Gastrocnemius medialis (tissue), 4 donors: ENCODE results near the gene SLC30A4. TPM values are rescaled to one million over a fixed set of nuclear protein-coding genes. Genes with fewer than 3 reads are reported as not detected.

ENCODE experiments used
- ATAC-seq, 2 donors: fragments of 150-250 bp; one replicate each; pipeline ENCODE4 v1.9.1; 2016
- DNase-seq, 2 donors: peaks; one replicate each; pipeline ENCODE4 v3.0.0-alpha.2; 2019
- H3K27ac ChIP-seq, 4 donors: fragments of 200-600 bp; sonication (generic); 1 replicate in 1 of 4; 2 replicates in 3 of 4; pipeline ENCODE4 v1.5.1; 2016 to 2018; ENCODE audit warnings: mild to moderate bottlenecking in 2 of 4, moderate library complexity in 1 of 4
- H3K27me3 ChIP-seq, 3 donors: fragments of 200-600 bp; sonication (generic) in 2 of 3; 1 replicate in 1 of 3; 2 replicates in 2 of 3; pipeline versions ENCODE4 v1.5.1 to v1.6.0; 2016 to 2019; ENCODE audit warnings: mild to moderate bottlenecking in 1 of 3, moderate library complexity in 1 of 3
- H3K36me3 ChIP-seq, 2 donors: fragments of 200-600 bp; sonication (generic) in 1 of 2; one replicate each; pipeline ENCODE4 v1.5.1; 2017 to 2018
- H3K4me1 ChIP-seq, 2 donors: fragments of 200-600 bp; sonication (generic) in 1 of 2; one replicate each; pipeline ENCODE4 v1.5.1; 2016 to 2017; ENCODE audit warnings: mild to moderate bottlenecking in 2 of 2
- H3K4me3 ChIP-seq, 4 donors: fragments of 200-600 bp; sonication (generic) in 3 of 4; 1 replicate in 1 of 4; 2 replicates in 3 of 4; pipeline ENCODE4 v1.5.1; 2016 to 2019; ENCODE audit warnings: mild to moderate bottlenecking in 2 of 4
- H3K9me3 ChIP-seq, 3 donors: fragments of 200-600 bp; sonication (generic) in 2 of 3; 1 replicate in 1 of 3; 2 replicates in 2 of 3; pipeline ENCODE4 v1.5.1; 2016 to 2019
- CTCF ChIP-seq, 5 experiments: fragments of 450-650 bp in 3 of 5; fragments of 200-600 bp in 2 of 5; sonication (generic) in 2 of 5; IDR thresholded peaks in 4 of 5; conservative IDR thresholded peaks in 1 of 5; 1 replicate in 4 of 5; 2 replicates in 1 of 5; pipeline ENCODE4 v1.5.1; 2016 to 2019; ENCODE audit warnings: antibody characterized with exemption in 5 of 5, mild to moderate bottlenecking in 3 of 5, moderate library complexity in 3 of 5
- POLR2A ChIP-seq, 2 donors: fragments of 450-650 bp; IDR thresholded peaks; one replicate each; pipeline ENCODE4 v1.6.1; 2017; ENCODE audit warnings: antibody characterized with exemption in 2 of 2, mild to moderate bottlenecking in 2 of 2, moderate library complexity in 2 of 2
- in situ Hi-C, 4 donors: fragments of 200-750 bp; cut with MboI; loops; one replicate each; pipeline versions ENCODE4 v1.15.0 to v1.8.0; 2017; ENCODE audit warnings: low sequenced_read_pairs in 4 of 4
- intact Hi-C: fragments of 100-400 bp; cut with DNase I; formaldehyde crosslinking; loops from one replicate; pipeline ENCODE4 v1.15.1; 2023; ENCODE audit warnings: low total_unique reads
- total RNA-seq, 4 donors: library from RNA; depleted of rRNA; stranded (reverse); fragments of >200 nt; gene quantifications; one replicate each; pipeline versions ENCODE4 v1.1.0 to v1.2.3, GENCODE V29; 2016

Gene SLC30A4
- total RNA-seq, 4 donors from 2014 or later: 1.4 to 2.3 (median 1.7) TPM

- Histone ChIP-seq H3K27ac (no peak overlapping the region), H3K27me3 (no peaks in the 10 kb centered on the region), H3K4me3 (no peak overlapping the region), H3K9me3 (no peaks in the 10 kb centered on the region), H3K36me3 (no peaks in the 10 kb centered on the region), H3K4me1 (no peaks in the 10 kb centered on the region)
- intact Hi-C loops: no loop called here
- ATAC-seq: no peak
- DNase-seq: no peak
- TF ChIP-seq POLR2A (IDR thresholded peaks at IDR 0.05): no peak
- no peak for TF ChIP-seq CTCF (IDR thresholded peaks at IDR 0.05 in 4 of 5, conservative IDR thresholded peaks at IDR 0.05 in 1 of 5)
- in situ Hi-C loops: no loop called here
These were observed 20.5 kb upstream of the SLC30A4 start for GRCh38 chr15:45543051-45543450.

GRCh38 chr15:45540531-45540930 is 18.0 kb upstream of the SLC30A4 start:
- in situ Hi-C loops: no loop called here
- H3K4me1 ChIP-seq: no peaks in the 10 kb centered on the region
- no peak for ATAC-seq

GRCh38 chr15:45539680-45540079 is 17.1 kb upstream of the SLC30A4 start:
- no peaks in the 10 kb centered on the region for H3K36me3 ChIP-seq
- TF ChIP-seq POLR2A (IDR thresholded peaks at IDR 0.05): no peak
- TF ChIP-seq CTCF (IDR thresholded peaks at IDR 0.05 in 4 of 5, conservative IDR thresholded peaks at IDR 0.05 in 1 of 5): no peak
- DNase-seq: no peak

More at GRCh38 chr15:45540531-45540930, 18.0 kb upstream of the SLC30A4 start:
- intact Hi-C loops: no loop called here
- no peaks in the 10 kb centered on the region for H3K36me3 ChIP-seq
- no peak for TF ChIP-seq CTCF (IDR thresholded peaks at IDR 0.05 in 4 of 5, conservative IDR thresholded peaks at IDR 0.05 in 1 of 5)
- no peak for TF ChIP-seq POLR2A (IDR thresholded peaks at IDR 0.05)
- H3K4me3 ChIP-seq: no peak overlapping the region
- DNase-seq: no peak
- no peaks in the 10 kb centered on the region for H3K9me3 ChIP-seq
- H3K27ac ChIP-seq: no peak overlapping the region
- no peaks in the 10 kb centered on the region for H3K27me3 ChIP-seq

GRCh38 chr15:45536934-45537333 is 14.4 kb upstream of the SLC30A4 start:
- no peak for DNase-seq
- TF ChIP-seq POLR2A (IDR thresholded peaks at IDR 0.05): no peak
- TF ChIP-seq CTCF (IDR thresholded peaks at IDR 0.05 in 4 of 5, conservative IDR thresholded peaks at IDR 0.05 in 1 of 5): no peak
- intact Hi-C loops (no loop called here), in situ Hi-C loops (no loop called here)
- ATAC-seq: no peak
- Histone ChIP-seq H3K4me3 (no peak overlapping the region), H3K27ac (no peak overlapping the region), H3K36me3 (no peaks in the 10 kb centered on the region), H3K4me1 (no peaks in the 10 kb centered on the region), H3K9me3 (no peaks in the 10 kb centered on the region), H3K27me3 (no peaks in the 10 kb centered on the region)

More at GRCh38 chr15:45539680-45540079, 17.1 kb upstream of the SLC30A4 start:
- Histone ChIP-seq H3K4me3 (no peak overlapping the region), H3K4me1 (no peaks in the 10 kb centered on the region), H3K27ac (no peak overlapping the region), H3K9me3 (no peaks in the 10 kb centered on the region), H3K27me3 (no peaks in the 10 kb centered on the region)
- in situ Hi-C loops (no loop called here), intact Hi-C loops (no loop called here)
- ATAC-seq: no peak

GRCh38 chr15:45535486-45536042 is 13.0 kb upstream of the SLC30A4 start:
- TF ChIP-seq CTCF (IDR thresholded peaks at IDR 0.05 in 4 of 5, conservative IDR thresholded peaks at IDR 0.05 in 1 of 5) (no peak), POLR2A (IDR thresholded peaks at IDR 0.05) (no peak)
- ATAC-seq (no peak), DNase-seq (no peak)
- intact Hi-C loops (no loop called here), in situ Hi-C loops (no loop called here)
- Histone ChIP-seq H3K9me3 (no peaks in the 10 kb centered on the region), H3K4me1 (no peaks in the 10 kb centered on the region), H3K36me3 (no peaks in the 10 kb centered on the region), H3K4me3 (no peak overlapping the region), H3K27me3 (no peaks in the 10 kb centered on the region), H3K27ac (no peak overlapping the region)
